ENCODE results near the gene PTPRS. TPM values are rescaled to one million over a fixed set of nuclear protein-coding genes. Genes with fewer than 3 reads are reported as not detected.

The PTPRS gene
- total RNA-seq, 1 donor from 2014 or later = 295 TPM

GRCh38 chr19:5321066-5321642 lies 19.5 kb downstream of the PTPRS start:
- Histone ChIP-seq H3K27ac (no peak overlapping the region), H3K27me3 (no peaks in the 10 kb centered on the region), H3K4me1 (peaks cover 5% of the 10 kb centered on the region), H3K9me3 (no peaks in the 10 kb centered on the region), H3K4me3 (no peak overlapping the region), H3K36me3 (no peaks in the 10 kb centered on the region)
- TF ChIP-seq CTCF (IDR thresholded peaks at IDR 0.05) = no peak
- TF ChIP-seq POLR2A (IDR thresholded peaks at IDR 0.05) = no peak
- intact Hi-C loops (cut with DNase I) = no loop called here
- DNase-seq (ENCODE audit: extremely low spot score in 2 of 2) = no peak

- no peaks in the 10 kb centered on the region for H3K9me3 ChIP-seq
- no peak for DNase-seq (ENCODE audit: extremely low spot score in 2 of 2)
- TF ChIP-seq POLR2A (IDR thresholded peaks at IDR 0.05) (no peak), CTCF (IDR thresholded peaks at IDR 0.05) (no peak), POLR2AphosphoS5 (IDR thresholded peaks at IDR 0.05; ENCODE audit: insufficient read depth in 1 of 2, low read depth in 1 of 2) (no peak)
- H3K4me3 ChIP-seq = no peak overlapping the region
- H3K27ac ChIP-seq = no peak overlapping the region
- H3K36me3 ChIP-seq = no peaks in the 10 kb centered on the region
- H3K4me1 ChIP-seq = peaks cover 5% of the 10 kb centered on the region
- H3K27me3 ChIP-seq = no peaks in the 10 kb centered on the region
- intact Hi-C loops (cut with DNase I) = no loop called here
Measured at GRCh38 chr19:5319516-5319915, 21.1 kb downstream of the PTPRS start.

- Histone ChIP-seq H3K9me3 (no peaks in the 10 kb centered on the region), H3K27me3 (no peaks in the 10 kb centered on the region), H3K36me3 (no peaks in the 10 kb centered on the region), H3K4me3 (no peak overlapping the region), H3K4me1 (peaks cover 5% of the 10 kb centered on the region), H3K27ac (no peak overlapping the region)
- DNase-seq (ENCODE audit: extremely low spot score in 2 of 2) = no peak
- intact Hi-C loops (cut with DNase I) = no loop called here
- TF ChIP-seq POLR2A (IDR thresholded peaks at IDR 0.05) = no peak
- no peak for TF ChIP-seq CTCF (IDR thresholded peaks at IDR 0.05)
Measured at GRCh38 chr19:5318306-5318705, 22.3 kb downstream of the PTPRS start.

- intact Hi-C loops (cut with DNase I) = no loop called here
- H3K4me3 ChIP-seq = no peak overlapping the region
Measured at GRCh38 chr19:5317321-5317720, 23.3 kb downstream of the PTPRS start.

More at GRCh38 chr19:5317321-5317720, 23.3 kb downstream of the PTPRS start:
- Histone ChIP-seq H3K27me3 (no peaks in the 10 kb centered on the region), H3K36me3 (no peaks in the 10 kb centered on the region), H3K4me1 (peaks cover 5% of the 10 kb centered on the region), H3K9me3 (no peaks in the 10 kb centered on the region), H3K27ac (no peak overlapping the region)
- no peak for DNase-seq (ENCODE audit: extremely low spot score in 2 of 2)
- no peak for TF ChIP-seq POLR2AphosphoS5 (IDR thresholded peaks at IDR 0.05; ENCODE audit: insufficient read depth in 1 of 2, low read depth in 1 of 2)
- TF ChIP-seq CTCF (IDR thresholded peaks at IDR 0.05) = no peak
- TF ChIP-seq POLR2A (IDR thresholded peaks at IDR 0.05) = no peak

Data from vagina (tissue), 2 donors.